Measurements from ENCODE around the gene C6orf52.

C6orf52 gene

GRCh38 chr6:10643201-10643651 lies 51.2 kb downstream of the C6orf52 start:
- H3K4me3 ChIP-seq (ENCODE audit: low read depth, low read length) = no peak overlapping the region
- TF ChIP-seq CTCF (IDR thresholded peaks at IDR 0.05; ENCODE audit: low read depth, low read length) = no peak

GRCh38 chr6:10641528-10641927 lies 52.9 kb downstream of the C6orf52 start:
- TF ChIP-seq CTCF (IDR thresholded peaks at IDR 0.05; ENCODE audit: low read depth, low read length) = no peak
- H3K4me3 ChIP-seq (ENCODE audit: low read depth, low read length) = no peak overlapping the region

GRCh38 chr6:10640412-10640811 lies 54.0 kb downstream of the C6orf52 start:
- no peak for TF ChIP-seq CTCF (IDR thresholded peaks at IDR 0.05; ENCODE audit: low read depth, low read length)
- H3K4me3 ChIP-seq (ENCODE audit: low read depth, low read length) = no peak overlapping the region

GRCh38 chr6:10633216-10633615 lies 61.2 kb downstream of the C6orf52 start:
- TF ChIP-seq CTCF (IDR thresholded peaks at IDR 0.05; ENCODE audit: low read depth, low read length) = no peak
- no peak overlapping the region for H3K4me3 ChIP-seq (ENCODE audit: low read depth, low read length)

GRCh38 chr6:10630178-10630577 lies 64.2 kb downstream of the C6orf52 start:
- TF ChIP-seq CTCF (IDR thresholded peaks at IDR 0.05; ENCODE audit: low read depth, low read length) = no peak
- no peak overlapping the region for H3K4me3 ChIP-seq (ENCODE audit: low read depth, low read length)

- TF ChIP-seq CTCF (IDR thresholded peaks at IDR 0.05; ENCODE audit: low read depth, low read length) = no peak
Observed at GRCh38 chr6:10627800-10628199, 66.6 kb downstream of the C6orf52 start.

GRCh38 chr6:10626154-10626741 lies 68.2 kb downstream of the C6orf52 start:
- no peak overlapping the region for H3K4me3 ChIP-seq (ENCODE audit: low read depth, low read length)
- no peak for TF ChIP-seq CTCF (IDR thresholded peaks at IDR 0.05; ENCODE audit: low read depth, low read length)

More at GRCh38 chr6:10627800-10628199, 66.6 kb downstream of the C6orf52 start:
- no peak overlapping the region for H3K4me3 ChIP-seq (ENCODE audit: low read depth, low read length)

All from WI38 (cell line).